ENCODE results near the gene TBRG1. TPM values are rescaled to one million over a fixed set of nuclear protein-coding genes. Genes with fewer than 3 reads are reported as not detected.

TBRG1 gene
- total RNA-seq, 2 donors from 2014 or later = 28.8 to 30.0 TPM

- no peaks in the 10 kb centered on the region for H3K27me3 Mint-ChIP-seq
- no peak overlapping the region for H3K4me3 Mint-ChIP-seq
- no peaks in the 10 kb centered on the region for H3K9me3 Mint-ChIP-seq
- H3K27ac Mint-ChIP-seq = no peak overlapping the region
- H3K36me3 Mint-ChIP-seq (ENCODE audit: low read depth) = peaks cover 43% of the 10 kb centered on the region
- H3K4me1 Mint-ChIP-seq = no peaks in the 10 kb centered on the region
- ATAC-seq (replicated peaks) = no peak
Observed at GRCh38 chr11:124638500-124638899, 15.8 kb downstream of the TBRG1 start.

- H3K4me1 Mint-ChIP-seq = no peaks in the 10 kb centered on the region
- no peaks in the 10 kb centered on the region for H3K27me3 Mint-ChIP-seq
- no peak overlapping the region for H3K27ac Mint-ChIP-seq
- ATAC-seq (replicated peaks) = no peak
- no peaks in the 10 kb centered on the region for H3K9me3 Mint-ChIP-seq
- H3K4me3 Mint-ChIP-seq = no peak overlapping the region
- peaks cover 36% of the 10 kb centered on the region for H3K36me3 Mint-ChIP-seq (ENCODE audit: low read depth)
Observed at GRCh38 chr11:124639186-124639585, 16.5 kb downstream of the TBRG1 start.

DNA sequence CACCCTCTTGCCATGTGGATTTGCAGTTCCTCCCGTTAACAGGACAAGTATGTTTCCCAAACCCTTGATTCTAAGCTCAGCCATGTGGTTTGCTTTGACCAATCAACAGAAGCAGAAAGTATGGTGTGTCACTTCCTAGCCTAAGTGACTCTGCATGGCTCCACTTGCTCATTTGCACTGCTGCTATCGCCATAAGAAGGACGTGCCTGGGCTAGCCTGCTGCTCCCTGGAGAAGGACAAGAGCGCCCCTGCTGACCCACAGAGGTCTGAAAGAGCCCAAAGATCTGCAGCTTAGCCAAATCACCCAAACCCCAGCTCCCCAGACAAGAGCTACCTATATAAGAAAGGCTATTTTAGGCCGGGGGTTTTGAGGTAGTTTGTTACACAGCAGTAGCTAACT lies 18.0 kb downstream of the TBRG1 start:
- Mint-ChIP-seq H3K36me3 (ENCODE audit: low read depth) (peaks cover 24% of the 10 kb centered on the region), H3K27ac (no peak overlapping the region), H3K9me3 (no peaks in the 10 kb centered on the region), H3K4me3 (no peak overlapping the region), H3K4me1 (no peaks in the 10 kb centered on the region), H3K27me3 (no peaks in the 10 kb centered on the region)
- ATAC-seq (replicated peaks) = no peak

DNA sequence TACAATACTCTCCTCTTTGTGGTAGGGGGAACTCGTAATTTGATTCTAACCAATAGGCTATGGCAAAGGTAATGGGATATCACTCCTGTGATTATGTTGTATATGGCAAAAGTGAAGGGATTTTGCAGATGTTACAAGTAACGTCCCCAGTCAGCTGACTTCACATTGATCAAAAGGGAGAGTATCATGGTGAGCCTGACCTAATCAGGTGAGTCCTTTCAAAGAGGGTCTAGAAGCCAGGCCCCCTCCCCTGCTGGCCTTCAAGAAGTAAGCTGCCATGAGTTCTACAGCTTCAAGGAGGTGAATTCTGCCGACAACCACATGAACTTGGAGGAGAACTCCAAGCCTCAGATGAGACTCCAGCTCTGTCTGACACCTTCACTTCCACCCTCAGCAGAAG lies 20.0 kb downstream of the TBRG1 start:
- no peaks in the 10 kb centered on the region for H3K4me1 Mint-ChIP-seq
- no peak overlapping the region for H3K4me3 Mint-ChIP-seq
- H3K27ac Mint-ChIP-seq = no peak overlapping the region
- H3K27me3 Mint-ChIP-seq = no peaks in the 10 kb centered on the region
- H3K36me3 Mint-ChIP-seq (ENCODE audit: low read depth) = peaks cover 4% of the 10 kb centered on the region
- no peaks in the 10 kb centered on the region for H3K9me3 Mint-ChIP-seq
- ATAC-seq (replicated peaks) = no peak

DNA sequence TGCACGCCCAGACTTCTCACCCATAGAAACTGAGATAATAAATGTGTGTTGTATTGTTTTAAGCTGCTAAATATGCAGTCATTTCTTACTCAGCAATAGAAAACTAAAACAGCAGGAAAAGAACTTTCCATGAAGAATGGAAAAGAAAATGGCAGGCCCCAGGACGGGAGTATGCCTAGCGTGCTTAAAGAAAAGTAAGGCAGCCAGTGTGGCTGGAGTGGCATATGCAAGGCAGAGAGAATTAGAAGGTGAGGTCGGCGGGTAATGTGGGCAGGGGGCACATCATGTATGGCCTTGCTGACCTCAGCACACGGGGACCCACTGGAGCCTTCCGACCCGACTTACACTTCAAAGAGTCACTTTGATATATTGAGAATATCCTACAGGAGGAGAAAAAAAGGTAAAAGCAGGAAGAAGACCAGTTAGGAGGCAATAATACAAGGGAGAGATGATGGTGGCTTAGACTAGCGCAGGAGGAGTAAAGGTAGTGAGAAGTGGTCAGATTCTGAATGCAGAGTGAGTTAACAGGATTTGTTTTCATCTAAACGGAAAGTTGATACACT lies 20.5 kb downstream of the TBRG1 start:
- ATAC-seq (replicated peaks) = no peak
- H3K27ac Mint-ChIP-seq = no peak overlapping the region
- no peaks in the 10 kb centered on the region for H3K4me1 Mint-ChIP-seq
- H3K36me3 Mint-ChIP-seq (ENCODE audit: low read depth) = no peaks in the 10 kb centered on the region
- no peak overlapping the region for H3K4me3 Mint-ChIP-seq
- H3K9me3 Mint-ChIP-seq = no peaks in the 10 kb centered on the region
- H3K27me3 Mint-ChIP-seq = no peaks in the 10 kb centered on the region

- no peaks in the 10 kb centered on the region for H3K27me3 Mint-ChIP-seq
- H3K4me1 Mint-ChIP-seq = no peaks in the 10 kb centered on the region
- ATAC-seq (replicated peaks) = no peak
- no peaks in the 10 kb centered on the region for H3K36me3 Mint-ChIP-seq (ENCODE audit: low read depth)
- H3K9me3 Mint-ChIP-seq = no peaks in the 10 kb centered on the region
- no peak overlapping the region for H3K27ac Mint-ChIP-seq
- H3K4me3 Mint-ChIP-seq = no peak overlapping the region
Observed at GRCh38 chr11:124643605-124644425, 21.2 kb downstream of the TBRG1 start.

- ATAC-seq (replicated peaks) = no peak
- no peak overlapping the region for H3K27ac Mint-ChIP-seq
- H3K9me3 Mint-ChIP-seq = no peaks in the 10 kb centered on the region
- H3K27me3 Mint-ChIP-seq = no peaks in the 10 kb centered on the region
- no peaks in the 10 kb centered on the region for H3K4me1 Mint-ChIP-seq
- H3K4me3 Mint-ChIP-seq = no peak overlapping the region
- no peaks in the 10 kb centered on the region for H3K36me3 Mint-ChIP-seq (ENCODE audit: low read depth)
Observed at GRCh38 chr11:124644426-124645280, 22.0 kb downstream of the TBRG1 start.

DNA sequence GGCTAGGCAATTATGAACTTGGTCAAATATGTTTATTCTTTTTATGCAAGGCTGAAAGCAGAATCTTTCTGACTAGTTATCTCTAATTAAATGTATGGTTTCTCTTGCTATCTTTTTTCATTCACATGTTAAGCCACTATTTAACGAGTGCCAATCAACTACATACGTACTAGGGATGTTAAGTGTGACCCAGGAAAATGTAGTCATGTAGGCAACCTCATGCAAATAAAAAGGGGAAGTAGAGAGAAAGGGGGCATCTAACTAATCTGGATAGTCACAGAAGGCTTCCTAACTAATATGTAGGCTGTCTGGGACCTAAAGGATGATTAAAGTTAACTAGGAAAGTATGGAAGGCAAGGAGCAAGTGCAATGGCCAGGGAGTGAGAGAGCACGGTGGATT lies 23.5 kb downstream of the TBRG1 start:
- H3K4me1 Mint-ChIP-seq = no peaks in the 10 kb centered on the region
- H3K36me3 Mint-ChIP-seq (ENCODE audit: low read depth) = no peaks in the 10 kb centered on the region
- H3K9me3 Mint-ChIP-seq = no peaks in the 10 kb centered on the region
- no peaks in the 10 kb centered on the region for H3K27me3 Mint-ChIP-seq
- H3K4me3 Mint-ChIP-seq = no peak overlapping the region
- no peak overlapping the region for H3K27ac Mint-ChIP-seq
- no peak for ATAC-seq (replicated peaks)

GRCh38 chr11:124648610-124649009 lies 25.9 kb downstream of the TBRG1 start:
- Mint-ChIP-seq H3K9me3 (no peaks in the 10 kb centered on the region), H3K4me3 (no peak overlapping the region), H3K36me3 (ENCODE audit: low read depth) (peaks cover 6% of the 10 kb centered on the region)

DNA sequence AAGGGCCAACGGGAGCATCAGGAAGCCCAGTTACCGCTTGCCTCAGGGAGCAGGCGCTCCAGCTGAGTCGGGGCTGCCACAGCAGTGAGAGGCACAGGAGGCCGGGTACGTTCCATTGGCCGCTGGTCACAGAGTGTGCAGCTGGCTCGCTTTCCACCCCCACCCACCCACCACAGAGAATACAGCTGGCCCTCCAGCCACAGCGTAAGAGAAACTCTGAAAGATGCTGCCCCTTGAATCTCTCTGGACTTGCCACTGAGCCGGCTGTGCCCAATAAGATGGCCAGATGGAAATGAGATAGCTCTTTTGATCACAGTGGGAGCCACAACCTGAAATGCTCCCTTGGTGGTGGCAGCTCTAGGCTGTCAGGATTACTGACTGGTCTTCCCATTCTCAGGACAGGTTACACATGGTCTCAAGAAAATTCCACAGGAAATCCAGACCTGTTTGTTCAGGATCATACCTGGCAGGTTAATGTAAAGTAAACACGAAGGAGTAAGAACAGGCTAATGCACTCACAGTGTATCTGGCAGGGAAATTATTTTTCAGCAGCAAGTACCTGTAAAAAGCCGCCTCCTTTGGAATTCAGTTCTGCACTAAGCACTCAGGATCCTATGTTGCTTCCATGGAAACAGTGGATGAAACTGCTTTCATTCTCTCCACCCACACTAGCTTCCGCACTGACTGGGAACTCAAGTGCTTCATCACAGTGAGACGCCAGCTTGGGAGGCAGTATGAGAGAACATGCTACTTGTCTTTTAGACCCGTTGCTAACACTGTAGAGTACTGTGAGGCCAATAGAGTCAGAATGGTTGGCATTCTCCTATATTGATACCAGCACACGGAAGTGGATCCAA lies 34.3 kb downstream of the TBRG1 start:
- no peaks in the 10 kb centered on the region for H3K4me1 Mint-ChIP-seq
- peaks cover 13% of the 10 kb centered on the region for H3K36me3 Mint-ChIP-seq (ENCODE audit: low read depth)
- H3K4me3 Mint-ChIP-seq = no peak overlapping the region
- H3K27me3 Mint-ChIP-seq = no peaks in the 10 kb centered on the region
- no peaks in the 10 kb centered on the region for H3K9me3 Mint-ChIP-seq
- no peak overlapping the region for H3K27ac Mint-ChIP-seq
- no peak for ATAC-seq (replicated peaks)

More at GRCh38 chr11:124648610-124649009, 25.9 kb downstream of the TBRG1 start:
- Mint-ChIP-seq H3K27me3 (no peaks in the 10 kb centered on the region), H3K27ac (no peak overlapping the region), H3K4me1 (no peaks in the 10 kb centered on the region)
- ATAC-seq (replicated peaks) = no peak

DNA sequence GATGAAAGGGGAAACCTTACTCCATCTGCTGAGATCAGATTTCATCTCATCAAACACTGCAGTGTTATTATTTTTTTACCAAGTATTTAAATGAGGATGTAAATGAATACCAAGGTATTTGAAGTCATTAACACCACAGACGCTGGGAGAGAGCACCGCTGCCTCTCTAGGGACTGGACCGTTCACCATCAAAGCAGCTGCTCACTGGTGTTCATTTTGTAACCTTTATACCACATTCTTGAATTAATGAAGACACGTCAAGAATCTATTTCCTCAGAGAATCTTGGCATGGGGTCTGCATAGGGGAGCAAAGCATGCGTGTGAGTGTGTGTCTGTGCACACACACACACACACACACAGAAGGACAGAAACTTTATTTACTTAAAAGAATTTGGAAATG lies 35.2 kb downstream of the TBRG1 start:
- Mint-ChIP-seq H3K4me1 (no peaks in the 10 kb centered on the region), H3K9me3 (no peaks in the 10 kb centered on the region), H3K27me3 (no peaks in the 10 kb centered on the region), H3K27ac (no peak overlapping the region), H3K4me3 (no peak overlapping the region), H3K36me3 (ENCODE audit: low read depth) (peaks cover 13% of the 10 kb centered on the region)
- ATAC-seq (replicated peaks) = no peak

GRCh38 chr11:124658501-124658900 lies 35.8 kb downstream of the TBRG1 start:
- no peaks in the 10 kb centered on the region for H3K9me3 Mint-ChIP-seq
- no peak overlapping the region for H3K27ac Mint-ChIP-seq
- H3K27me3 Mint-ChIP-seq = no peaks in the 10 kb centered on the region

DNA sequence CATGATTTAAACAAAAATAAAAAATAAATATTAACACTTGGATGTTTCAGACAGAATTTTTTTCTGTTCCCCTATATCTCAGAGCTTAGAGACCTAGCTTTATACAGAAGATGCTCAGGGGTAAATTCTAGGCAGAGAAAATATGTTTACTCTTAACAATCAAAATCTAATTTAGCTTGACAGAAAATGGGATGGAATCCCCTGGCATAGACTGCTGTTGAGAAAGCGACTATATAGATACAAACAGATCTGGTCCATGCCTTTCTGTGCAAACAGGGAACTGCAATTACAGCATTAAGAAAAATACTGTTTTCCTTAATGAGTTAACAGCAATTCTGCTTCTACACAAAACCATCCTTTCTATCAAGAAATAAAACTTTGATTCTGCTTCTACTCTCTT lies 36.3 kb downstream of the TBRG1 start:
- H3K9me3 Mint-ChIP-seq = no peaks in the 10 kb centered on the region
- H3K27ac Mint-ChIP-seq = no peak overlapping the region
- H3K4me3 Mint-ChIP-seq = no peak overlapping the region
- no peak for ATAC-seq (replicated peaks)
- no peaks in the 10 kb centered on the region for H3K4me1 Mint-ChIP-seq
- H3K36me3 Mint-ChIP-seq (ENCODE audit: low read depth) = peaks cover 8% of the 10 kb centered on the region
- H3K27me3 Mint-ChIP-seq = no peaks in the 10 kb centered on the region

More at GRCh38 chr11:124658501-124658900, 35.8 kb downstream of the TBRG1 start:
- Mint-ChIP-seq H3K4me1 (no peaks in the 10 kb centered on the region), H3K36me3 (ENCODE audit: low read depth) (peaks cover 8% of the 10 kb centered on the region), H3K4me3 (no peak overlapping the region)
- no peak for ATAC-seq (replicated peaks)

- H3K4me3 Mint-ChIP-seq = no peak overlapping the region
- H3K36me3 Mint-ChIP-seq (ENCODE audit: low read depth) = peaks cover 8% of the 10 kb centered on the region
- H3K4me1 Mint-ChIP-seq = no peaks in the 10 kb centered on the region
- ATAC-seq (replicated peaks) = no peak
- no peaks in the 10 kb centered on the region for H3K9me3 Mint-ChIP-seq
- no peaks in the 10 kb centered on the region for H3K27me3 Mint-ChIP-seq
- no peak overlapping the region for H3K27ac Mint-ChIP-seq
Observed at GRCh38 chr11:124661553-124661952, 38.9 kb downstream of the TBRG1 start.
